RPMI7951 (cell line): ENCODE measurements around the gene HEATR3. TPM values are rescaled to one million over a fixed set of nuclear protein-coding genes. Genes with fewer than 3 reads are reported as not detected.
A peak's percentile ranks its signal among the peaks of the same experiment; 100 is the strongest.

ENCODE experiments used
- DNase-seq: peaks from one replicate; pipeline ENCODE4 v3.0.0-alpha.2; 2012; ENCODE audit warnings: low read depth
- total RNA-seq: library from RNA; depleted of rRNA; stranded (reverse); fragments of >200 nt; shearing (Covaris generic); gene quantifications from 2 replicates; pipeline ENCODE4 v1.2.3, GENCODE V29; 2014

HEATR3 gene
- total RNA-seq, 1 experiment from 2014 or later = 13.3 TPM

GRCh38 chr16:50056226-50056625 is 9.5 kb upstream of the HEATR3 start:
- no peak for DNase-seq

- DNase-seq = no peak
These were observed 7.5 kb upstream of the HEATR3 start for GRCh38 chr16:50058091-50058771.

DNA sequence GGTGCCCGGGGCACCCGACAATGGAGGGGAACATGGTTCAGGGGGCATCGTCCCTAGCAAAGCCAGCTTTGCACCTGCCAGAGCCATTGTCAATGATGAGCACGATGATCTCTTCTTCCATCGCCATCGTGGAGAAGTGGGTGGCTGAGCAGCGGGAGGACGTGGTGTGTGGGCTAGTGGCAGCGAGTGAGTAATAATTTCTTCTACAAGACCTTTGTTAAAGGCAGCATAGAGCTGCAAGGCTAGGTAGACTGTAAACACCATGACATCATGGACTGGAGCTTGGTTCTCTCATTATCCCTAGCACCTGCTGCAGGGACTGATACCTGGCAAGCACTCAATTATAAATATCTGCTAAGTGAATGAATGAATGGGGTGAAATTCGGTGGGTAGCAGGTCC is 6.7 kb upstream of the HEATR3 start:
- no peak for DNase-seq

- DNase-seq = no peak
These were observed 6.1 kb upstream of the HEATR3 start for GRCh38 chr16:50059669-50060068.

GRCh38 chr16:50061326-50061725 is 4.4 kb upstream of the HEATR3 start:
- DNase-seq = no peak

GRCh38 chr16:50065241-50065623 is 538 bp upstream of the HEATR3 start:
- no peak for DNase-seq

- no peak for DNase-seq
These were observed 916 bp downstream of the HEATR3 start for GRCh38 chr16:50066482-50067289.

DNA sequence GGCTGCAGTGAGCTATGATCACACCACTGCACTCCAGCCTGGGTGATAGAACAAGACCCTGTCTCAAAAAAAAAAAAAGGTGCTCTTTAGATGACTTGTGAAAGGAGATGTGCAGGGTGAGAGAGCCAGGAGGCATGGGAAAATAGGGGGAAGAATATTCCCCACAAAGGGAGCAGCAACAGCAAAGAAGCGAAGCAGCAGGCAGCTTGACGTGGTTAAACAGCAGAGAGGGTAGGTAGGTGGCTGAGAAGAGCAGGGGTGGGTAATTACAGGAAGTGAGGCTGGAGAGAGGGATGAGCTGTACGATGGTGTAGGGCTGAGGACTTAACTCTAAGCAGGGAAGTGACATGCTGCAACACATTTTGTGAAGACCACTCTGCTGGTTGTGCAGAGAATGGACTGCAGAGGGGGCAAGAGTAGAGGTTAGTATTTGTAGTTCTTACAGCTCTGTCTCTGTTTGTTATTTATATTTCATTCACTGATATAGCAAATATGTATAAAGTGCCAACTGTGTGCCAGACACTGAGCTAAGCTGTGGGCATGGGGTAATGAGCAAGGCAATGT is 1.6 kb downstream of the HEATR3 start:
- DNase-seq = peak; percentile 56

- DNase-seq = peak; percentile 8
These were observed 2.8 kb downstream of the HEATR3 start for GRCh38 chr16:50068550-50068949.

- no peak for DNase-seq
These were observed 3.3 kb downstream of the HEATR3 start for GRCh38 chr16:50069060-50069459.

GRCh38 chr16:50071075-50071671 is 5.4 kb downstream of the HEATR3 start:
- no peak for DNase-seq

DNA sequence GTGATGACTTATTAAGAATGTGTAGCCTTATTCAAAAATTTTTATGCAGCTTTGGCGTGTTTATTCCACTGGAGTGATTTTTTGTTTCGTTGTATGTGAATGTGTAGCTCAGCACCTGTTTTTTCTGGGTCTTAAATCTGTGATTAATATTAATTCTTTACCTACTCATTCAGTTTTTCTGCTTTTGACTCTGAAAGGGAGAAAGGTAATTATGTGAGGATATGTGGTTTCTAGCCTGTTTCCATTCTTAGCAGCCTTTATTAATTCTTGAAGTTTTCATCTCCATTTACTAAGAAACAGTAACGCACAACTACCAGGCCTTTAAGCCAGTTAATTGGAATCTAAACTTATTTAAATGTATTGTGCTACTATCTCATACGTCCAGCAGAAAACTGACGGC is 7.0 kb downstream of the HEATR3 start:
- DNase-seq = no peak

GRCh38 chr16:50079397-50080140 is 13.8 kb downstream of the HEATR3 start:
- DNase-seq = no peak

- no peak for DNase-seq
These were observed 15.8 kb downstream of the HEATR3 start for GRCh38 chr16:50081428-50082018.

DNA sequence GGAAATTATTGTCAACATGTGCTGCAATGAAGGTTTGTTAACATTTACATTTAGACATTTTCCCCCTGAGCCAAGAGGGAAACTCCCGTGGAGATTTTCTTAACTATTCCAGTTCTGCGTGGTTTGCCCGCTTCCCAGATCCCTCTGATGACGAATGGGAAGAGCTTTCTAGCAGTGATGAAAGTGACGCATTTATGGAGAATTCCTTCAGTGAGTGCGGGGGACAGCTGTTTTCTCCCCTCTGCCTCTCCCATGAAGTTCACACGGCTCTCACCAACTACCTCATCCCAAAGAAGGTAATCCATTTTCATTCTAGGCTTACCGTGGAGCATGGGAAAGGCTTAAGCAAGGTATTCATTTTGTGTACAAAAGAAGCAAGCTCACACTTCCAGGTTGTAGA is 18.2 kb downstream of the HEATR3 start:
- no peak for DNase-seq

GRCh38 chr16:50086176-50086575 is 20.4 kb downstream of the HEATR3 start:
- DNase-seq = no peak

GRCh38 chr16:50088302-50088701 is 22.5 kb downstream of the HEATR3 start:
- DNase-seq = no peak

DNA sequence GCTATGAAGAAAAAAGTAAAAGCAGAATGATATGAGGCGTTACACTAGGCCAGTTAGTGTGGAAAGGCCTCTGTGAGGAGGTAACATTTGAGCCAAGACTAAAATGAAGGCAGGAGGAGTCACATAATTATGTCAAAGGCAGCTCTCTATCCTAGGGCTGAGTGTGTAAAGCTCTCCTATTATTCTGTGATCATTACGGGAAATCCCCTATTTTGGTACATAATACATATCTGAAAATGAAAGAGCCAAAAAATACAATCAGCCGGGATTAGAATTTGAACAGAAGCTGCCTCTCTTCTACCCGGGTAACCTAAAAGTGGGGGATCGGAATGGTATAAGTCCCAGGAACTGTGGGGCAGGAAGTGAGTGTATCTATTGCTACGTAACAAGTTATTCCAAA is 27.1 kb downstream of the HEATR3 start:
- DNase-seq = no peak

DNA sequence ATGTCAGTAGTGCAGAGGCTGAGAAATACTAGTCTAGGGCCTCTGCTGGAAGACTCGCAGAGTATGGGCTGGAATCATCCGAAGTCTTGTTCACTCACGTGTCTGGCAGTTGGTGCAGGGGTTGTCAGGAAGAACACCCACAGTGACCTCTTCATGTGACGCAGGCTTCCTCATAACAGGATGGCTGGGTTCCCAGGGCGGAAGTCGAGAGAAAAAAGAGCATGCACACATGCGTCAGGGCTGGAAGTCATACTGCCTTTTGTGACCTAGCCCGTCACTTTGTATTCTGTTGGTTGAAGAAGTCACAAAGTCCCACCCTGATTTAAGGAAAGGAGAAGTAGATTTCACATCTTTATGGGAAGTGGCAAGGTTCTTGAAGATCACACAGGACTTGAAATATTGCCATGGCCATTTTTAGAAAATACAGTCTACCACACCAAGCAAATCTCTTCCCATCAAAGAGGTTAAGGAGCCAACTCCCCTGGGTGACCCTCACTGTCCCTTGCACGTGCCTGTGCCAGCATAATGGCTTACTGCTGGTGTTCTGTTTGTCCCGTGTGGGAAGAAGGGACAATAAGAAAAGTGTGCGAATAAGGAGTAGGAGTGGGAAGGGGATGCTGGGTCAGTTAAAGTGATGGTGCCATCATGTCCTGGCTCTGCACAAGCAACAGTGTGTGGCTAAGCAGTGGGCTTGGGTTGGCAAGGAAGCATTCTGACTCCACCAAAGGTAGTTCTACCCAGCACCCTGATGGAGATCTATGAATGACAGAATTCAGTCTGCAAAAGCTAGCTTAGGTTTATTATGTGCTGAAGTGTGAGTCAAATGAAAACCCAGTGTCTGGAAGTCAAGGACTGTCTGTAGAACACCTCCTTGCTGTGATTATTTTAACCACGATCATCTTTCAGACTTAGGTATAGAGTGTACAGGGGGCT is 28.1 kb downstream of the HEATR3 start:
- no peak for DNase-seq

GRCh38 chr16:50096791-50097190 is 31.0 kb downstream of the HEATR3 start:
- peak; percentile 86 for DNase-seq
